Smooth muscle cell (in vitro differentiated cells): ENCODE results near the gene AKAP6. TPM values are rescaled to one million over a fixed set of nuclear protein-coding genes. Genes with fewer than 3 reads are reported as not detected.

ENCODE experiments used
- polyA plus RNA-seq: library from polyadenylated mRNA; unstranded; fragments of >200 nt; fragmentation: Nextera tagmentation; extraction: Ambion mirVana; gene quantifications from 2 replicates; pipeline ENCODE4 v1.2.1, GENCODE V29; 2016
- small RNA-seq: library from RNA; depleted of rRNA; stranded (forward); fragments of <200 nt; gene quantifications from one replicate; pipeline ENCODE3, GENCODE V24; 2014
- total RNA-seq: library from RNA; depleted of rRNA; stranded (reverse); fragments of >200 nt; gene quantifications from 2 replicates; pipeline ENCODE4 v1.2.3, GENCODE V29; 2014

The AKAP6 gene
- total and polyA plus RNA-seq, 2 experiments from 2014 or later, result 1.3 to 6.4 TPM

Small RNA genes lying within 50 kb of the gene (small RNA-seq; reads per million reads assigned to genes)
- not detected for gene RN7SL660P

Other genes starting within 250 kb of the AKAP6 start
- not detected in 2 replicates for gene RNU6-7, start 127.3 kb upstream of the AKAP6 start, total RNA-seq
- not detected in 2 replicates for gene RNU6-7, start 127.3 kb upstream of the AKAP6 start, polyA plus RNA-seq
- not detected in 2 replicates for gene RNU6-8, start 126.0 kb upstream of the AKAP6 start, total RNA-seq
- not detected in 2 replicates for gene RNU6-8, start 126.0 kb upstream of the AKAP6 start, polyA plus RNA-seq